RCC 7860 (cell line): Measurements from ENCODE around the gene ELAVL1.
"Not testable (repeated sequence)": the region's sequence is repeated elsewhere in the genome, so short reads cannot be mapped to it uniquely, and the experiment has no call there.

Source experiments
- DNase-seq: peaks from one replicate; pipeline ENCODE4 v3.0.0-alpha.2; 2015; ENCODE audit warnings: low spot score
- FAIRE-seq: peaks from 2 replicates; lab custom pipeline; 2012; peaks lifted over from hg19 to GRCh38; lab: Jason Lieb, UNC

Gene ELAVL1

DNA sequence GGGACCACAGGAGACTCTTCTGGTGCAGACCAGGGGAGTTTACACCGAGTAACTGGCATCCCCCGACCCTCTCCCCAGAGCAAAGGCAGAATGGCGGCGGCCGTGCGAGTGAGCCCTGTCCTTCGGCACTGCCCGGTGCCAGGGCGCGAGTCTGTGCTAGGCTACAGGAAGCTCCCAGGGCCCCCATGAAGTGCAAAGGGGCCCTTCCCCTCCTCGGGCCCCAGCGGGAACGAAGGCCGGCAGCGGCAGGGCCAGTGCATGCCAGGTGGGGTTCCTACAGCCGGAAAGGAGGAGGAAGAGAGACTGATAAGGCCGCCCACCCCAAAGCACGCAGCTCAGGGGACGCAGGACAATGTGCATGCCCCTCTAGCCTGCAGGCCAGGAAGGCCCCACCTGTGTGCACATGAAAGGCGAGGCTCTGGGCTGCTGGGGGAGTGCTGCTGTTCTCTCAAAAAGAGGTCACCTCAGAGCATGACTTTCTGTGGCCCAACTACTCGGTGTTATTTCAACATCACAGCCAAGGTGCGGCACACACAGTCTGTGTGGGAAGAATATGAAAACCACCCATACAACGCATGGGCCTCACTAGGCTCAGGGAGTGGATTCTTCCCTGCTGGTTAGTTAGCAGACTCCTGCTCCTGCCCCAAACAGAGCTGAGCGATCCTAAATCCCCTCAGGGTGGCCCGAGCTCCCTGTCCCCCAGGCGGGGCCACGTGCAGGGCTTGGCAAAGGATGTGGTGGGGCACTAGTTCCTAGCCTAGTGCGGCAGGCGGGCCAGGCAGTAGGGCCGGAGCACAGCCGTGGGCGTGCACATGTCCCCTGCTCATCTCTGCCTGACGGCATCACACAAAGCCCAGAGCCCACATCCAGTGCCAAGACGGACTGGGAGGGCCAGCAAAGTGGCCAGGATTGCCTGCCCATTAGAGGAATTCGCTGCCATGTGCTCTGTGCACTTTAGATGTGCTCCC is 33.6 kb downstream of the ELAVL1 start:
- FAIRE-seq (no peak), DNase-seq (no peak)

DNA sequence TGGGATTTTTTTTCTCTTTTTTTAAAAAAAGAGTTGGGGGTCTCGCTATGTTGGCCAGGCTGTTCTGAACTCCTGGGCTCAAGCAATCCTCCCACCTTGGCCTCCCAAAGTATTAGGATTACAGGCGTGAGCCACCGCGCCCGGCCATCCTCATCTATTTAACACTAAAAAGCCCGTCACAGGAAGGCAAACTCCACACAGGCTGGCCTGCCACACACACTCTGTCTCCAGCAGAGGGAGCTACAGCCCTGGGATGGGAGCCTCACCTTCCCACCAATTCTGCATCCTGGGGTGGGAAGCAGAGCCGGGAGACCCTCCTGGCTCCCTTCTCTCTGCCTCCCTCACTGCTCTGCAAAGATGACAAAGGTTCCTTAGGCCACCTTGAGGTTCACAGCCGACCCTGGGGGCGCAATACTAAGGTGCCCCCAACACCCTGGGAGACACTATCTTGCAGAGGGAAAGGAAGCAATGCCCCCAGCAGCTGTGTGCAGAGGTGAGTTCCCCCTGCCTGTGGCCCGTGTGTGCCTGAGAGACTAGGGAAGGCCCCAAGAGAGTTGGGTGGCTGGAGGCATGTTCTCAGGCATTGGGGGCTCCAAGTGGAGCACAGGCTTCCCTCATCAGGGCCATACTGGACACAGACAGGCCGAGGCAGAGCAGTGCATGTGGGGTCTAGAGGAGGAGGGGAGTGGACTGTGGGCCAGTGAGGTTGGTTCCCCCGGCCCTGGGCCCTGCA is 34.6 kb downstream of the ELAVL1 start:
- no peak for FAIRE-seq

DNA sequence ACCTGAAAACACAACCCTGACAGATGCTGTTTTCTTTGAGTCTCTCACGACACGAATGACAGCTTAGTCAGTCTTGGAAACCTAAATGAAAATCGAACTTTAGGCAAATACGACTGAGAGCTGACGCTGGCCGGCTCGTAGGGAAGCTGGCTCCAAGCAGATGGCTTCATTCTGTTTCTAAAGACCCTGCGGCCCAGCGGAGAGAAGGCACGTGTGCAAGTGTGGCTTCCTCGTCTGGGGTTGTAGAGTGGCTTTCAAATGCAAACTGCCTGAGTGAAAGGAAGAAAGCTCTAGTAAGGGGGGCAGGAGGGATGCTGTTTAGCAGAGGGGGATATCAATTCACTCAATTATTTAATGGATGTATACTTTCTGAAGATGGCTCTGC is 35.9 kb downstream of the ELAVL1 start:
- DNase-seq: no peak
- FAIRE-seq: no peak

More for the DNA sequence above, 34.6 kb downstream of the ELAVL1 start:
- peak; percentile 21 for DNase-seq

DNA sequence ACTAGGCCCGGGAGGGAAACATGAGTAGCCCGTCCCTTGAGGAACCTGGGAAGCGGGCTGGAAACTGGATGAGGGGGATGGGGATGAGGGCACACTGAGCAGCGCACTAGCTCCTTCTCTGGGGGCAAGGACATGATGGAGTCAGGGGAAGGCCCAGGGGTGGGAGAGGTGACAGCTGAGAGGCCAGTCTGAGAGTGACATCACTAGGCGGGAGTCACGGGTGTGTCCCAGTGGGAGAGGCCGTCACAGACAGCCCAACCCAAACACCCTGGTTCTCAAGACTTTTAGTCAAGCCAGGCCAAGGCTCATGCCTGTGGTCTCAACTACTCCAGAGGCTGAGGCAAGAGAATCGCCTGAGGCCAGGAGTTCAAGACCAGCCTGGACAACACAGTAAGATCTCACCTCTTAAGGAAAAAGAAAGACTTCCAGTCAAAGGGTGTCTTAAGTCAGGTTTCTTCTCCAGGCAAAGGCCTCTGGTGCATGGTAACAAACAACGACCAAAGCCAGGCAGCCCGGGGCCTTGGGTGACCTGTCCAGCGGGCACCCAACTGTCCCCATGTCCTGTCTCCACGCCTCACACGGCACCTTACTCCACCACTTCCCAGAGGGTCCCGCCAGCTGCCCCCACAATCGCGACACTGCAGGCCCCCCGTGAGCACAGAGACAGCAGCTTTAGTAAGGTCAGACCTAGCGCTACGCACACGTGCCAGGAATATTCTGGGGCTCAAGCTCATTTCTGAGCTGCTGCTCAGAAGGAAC is 36.5 kb downstream of the ELAVL1 start:
- FAIRE-seq: no peak
- DNase-seq: no peak

DNA sequence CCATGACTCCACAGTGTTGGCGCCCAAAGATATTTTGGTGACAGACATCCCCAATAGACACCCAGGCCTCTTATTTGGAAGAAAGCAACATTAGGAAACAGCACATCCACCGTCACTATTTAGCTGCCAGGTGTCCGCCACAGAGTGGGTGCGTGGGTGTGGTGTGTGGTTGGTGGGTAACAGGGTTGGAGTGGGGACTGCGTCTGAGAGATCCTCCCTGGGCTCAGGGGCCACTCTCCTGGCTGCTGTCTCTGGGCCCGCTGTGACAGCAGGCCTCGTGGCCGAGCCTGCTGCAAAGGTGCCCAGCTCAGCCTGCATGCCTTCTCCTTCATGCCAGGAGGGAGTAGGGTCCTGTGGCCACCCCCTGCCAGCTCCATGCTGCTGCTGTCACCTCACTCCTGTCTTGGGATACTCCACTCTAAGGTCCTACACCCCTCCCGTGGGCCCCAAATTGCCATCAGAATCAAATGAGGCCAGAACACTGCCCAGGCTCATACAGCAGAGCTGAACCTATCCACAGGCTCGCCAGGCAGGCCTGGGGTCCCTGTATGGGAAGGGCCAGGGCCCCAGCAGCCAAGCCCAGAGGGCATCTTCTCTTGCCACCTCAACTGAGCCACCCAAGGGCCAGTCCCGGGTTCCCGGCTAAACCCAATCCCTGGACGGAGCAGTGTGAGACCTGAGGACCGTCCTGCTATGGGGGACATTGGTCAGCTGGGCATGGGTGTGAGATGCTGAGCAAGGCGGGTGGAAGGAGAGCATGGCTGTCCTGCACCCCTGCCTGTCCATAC is 37.2 kb downstream of the ELAVL1 start:
- DNase-seq (no peak), FAIRE-seq (no peak)

DNA sequence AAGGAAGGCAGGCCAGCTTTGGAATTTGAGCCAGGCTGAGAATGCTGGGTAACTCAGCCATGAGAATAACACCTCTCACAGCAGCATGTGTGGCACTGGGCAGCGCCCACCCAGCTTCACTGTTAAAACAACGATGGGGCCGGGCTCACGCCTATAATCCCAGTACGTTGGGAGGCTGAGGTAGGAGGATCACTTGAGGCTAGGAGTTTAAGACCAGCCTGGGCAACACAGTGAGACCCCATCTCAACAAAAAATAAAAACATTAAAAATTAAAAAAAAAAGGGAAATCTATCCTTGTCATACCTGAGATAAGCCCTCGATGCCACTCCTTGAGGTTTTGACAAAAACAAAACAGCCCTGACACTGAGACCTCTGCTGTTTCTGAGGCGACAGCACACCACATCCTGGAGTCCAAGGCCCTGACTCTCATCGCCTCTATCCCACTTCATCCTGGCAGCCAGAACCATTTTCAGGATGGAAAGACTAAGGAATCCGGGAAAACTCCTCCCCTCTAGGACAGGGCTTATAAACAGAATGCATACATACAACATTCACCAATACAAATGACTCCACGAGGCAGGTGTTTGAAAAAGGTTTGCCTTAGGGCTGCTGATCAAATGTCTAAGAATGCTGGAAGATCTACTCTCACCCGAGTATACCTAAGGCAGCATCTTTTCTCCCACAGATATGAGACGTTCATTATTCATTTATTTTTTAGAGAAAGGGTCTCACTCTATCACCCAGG is 39.3 kb downstream of the ELAVL1 start:
- FAIRE-seq (no peak), DNase-seq (no peak)

DNA sequence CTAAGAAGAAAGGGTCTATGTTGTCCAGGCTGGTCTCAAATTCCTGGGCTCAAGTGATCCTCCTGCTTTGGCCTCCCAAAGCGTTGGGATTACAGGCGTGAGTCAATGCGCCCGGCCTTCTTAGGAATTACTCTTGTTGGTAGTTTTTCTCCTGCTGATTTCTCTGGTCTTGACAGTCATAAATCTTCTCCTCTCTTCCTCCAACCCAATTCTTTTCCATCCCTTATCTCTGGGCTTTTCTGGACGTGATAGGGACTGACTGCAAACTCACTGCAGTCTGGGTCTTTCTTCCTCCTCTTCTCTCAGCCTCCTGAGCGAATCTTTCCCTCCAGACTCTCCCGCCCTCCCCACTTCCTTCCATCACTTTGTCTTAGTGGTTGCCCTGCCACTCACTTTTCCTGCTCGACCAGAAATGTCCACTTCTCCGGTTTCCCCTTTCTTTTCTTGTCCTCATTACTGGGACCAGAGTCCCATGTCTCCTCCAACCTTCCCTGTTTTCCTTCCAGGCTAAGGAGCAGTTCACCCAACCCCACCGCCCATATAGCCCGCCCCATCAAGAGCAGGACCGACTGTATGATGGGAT is 40.1 kb downstream of the ELAVL1 start:
- DNase-seq (no peak), FAIRE-seq (no peak)

DNA sequence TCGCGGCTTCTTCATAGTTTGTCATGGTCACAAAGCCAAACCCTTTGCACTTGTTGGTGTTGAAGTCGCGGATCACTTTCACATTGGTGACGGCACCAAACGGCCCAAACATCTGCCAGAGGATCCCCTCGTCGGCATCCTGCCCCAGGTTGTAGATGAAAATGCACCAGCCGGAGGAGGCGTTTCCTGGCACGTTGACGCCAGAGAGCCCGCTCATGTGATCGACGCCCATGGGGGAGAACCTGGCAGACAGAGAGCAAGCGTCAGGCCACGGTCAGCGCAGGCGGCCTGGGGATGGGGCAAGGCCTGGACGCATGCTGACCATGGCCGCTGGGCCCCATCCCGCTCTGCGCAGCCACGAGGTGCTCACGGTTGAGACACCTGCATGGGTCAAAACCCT is 41.9 kb downstream of the ELAVL1 start:
- DNase-seq: no peak
- FAIRE-seq: no peak

DNA sequence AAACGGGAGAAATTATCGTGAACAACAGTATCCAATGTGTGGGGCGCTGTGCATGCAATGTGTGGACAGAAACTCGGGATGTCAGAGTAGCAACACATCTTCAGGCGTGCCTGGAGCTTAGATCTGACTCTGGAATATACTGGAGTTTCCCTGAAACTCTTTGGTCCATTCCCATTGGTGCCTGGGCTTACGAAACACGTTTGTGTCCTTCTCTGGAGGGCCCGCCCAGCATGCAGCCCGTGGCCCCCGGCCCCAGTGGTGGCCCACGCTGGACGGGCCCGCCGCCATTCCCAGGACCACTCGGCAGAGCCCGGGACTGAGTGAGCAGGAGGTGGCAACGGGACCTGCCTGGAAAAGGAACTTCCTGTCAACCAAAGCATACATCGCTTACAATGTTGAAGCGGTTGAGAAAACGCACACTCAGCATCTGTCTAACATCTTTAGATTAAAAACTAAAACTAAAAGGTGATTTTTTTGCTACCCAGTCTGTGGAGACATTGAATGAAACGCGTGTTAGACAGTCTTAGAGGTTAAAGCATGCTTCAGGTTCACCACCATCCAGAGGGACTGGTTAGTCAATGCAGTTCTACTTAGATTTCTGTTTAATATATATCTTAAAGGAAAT is 42.7 kb downstream of the ELAVL1 start:
- FAIRE-seq (no peak), DNase-seq (no peak)

DNA sequence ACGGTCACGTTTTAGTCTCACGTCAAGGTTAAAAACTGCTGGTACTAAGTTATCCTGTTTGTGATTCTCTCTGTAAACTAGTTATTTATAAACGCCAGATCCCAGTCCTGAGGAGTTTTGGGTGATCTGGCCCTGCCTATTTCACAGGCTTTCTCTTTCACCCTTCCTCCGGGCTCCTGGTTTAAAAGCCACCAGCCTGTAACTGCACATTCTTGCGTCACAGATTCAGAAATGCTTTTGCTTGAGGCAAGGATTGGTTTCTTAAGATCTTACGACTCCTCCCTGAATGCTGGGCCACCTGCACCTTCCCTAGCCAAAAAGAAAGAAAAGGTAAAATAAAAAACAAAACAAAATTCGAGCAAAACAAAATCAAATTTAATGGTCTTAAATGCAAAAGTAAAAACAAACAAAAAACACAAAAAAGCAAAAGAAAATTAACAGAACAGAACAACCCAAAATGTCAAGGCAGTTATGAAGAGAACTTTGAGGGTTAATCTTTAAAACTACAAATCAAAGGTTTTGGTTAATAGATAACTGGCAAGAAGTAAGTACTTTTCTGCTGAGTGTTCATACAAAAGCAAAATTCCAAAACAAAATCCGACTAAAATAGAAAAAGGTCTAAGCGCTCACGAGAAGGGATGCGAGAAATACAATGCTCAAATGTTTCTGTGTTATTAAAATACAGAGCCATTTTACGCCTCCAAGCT is 43.4 kb downstream of the ELAVL1 start:
- DNase-seq (no peak), FAIRE-seq (no peak)

DNA sequence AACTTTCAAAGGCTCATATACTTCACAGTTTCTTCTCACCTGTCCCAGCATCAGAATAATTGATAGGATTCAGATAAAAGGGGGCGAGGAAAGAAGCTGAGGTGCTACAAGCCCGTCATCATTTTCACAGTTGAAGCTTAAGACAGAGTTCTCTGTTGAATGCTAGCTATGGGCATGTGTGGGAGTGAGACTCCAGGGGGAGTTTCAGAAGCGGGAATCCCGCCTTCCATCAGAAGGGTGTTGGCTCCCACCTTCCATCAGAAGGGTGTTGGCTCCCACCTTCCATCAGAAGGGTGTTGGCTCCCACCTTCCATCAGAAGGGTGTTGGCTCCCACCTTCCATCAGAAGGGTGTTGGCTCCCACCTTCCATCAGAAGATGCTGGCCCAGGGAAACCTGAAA is 44.4 kb downstream of the ELAVL1 start:
- not testable (repeated sequence) for FAIRE-seq, DNase-seq

DNA sequence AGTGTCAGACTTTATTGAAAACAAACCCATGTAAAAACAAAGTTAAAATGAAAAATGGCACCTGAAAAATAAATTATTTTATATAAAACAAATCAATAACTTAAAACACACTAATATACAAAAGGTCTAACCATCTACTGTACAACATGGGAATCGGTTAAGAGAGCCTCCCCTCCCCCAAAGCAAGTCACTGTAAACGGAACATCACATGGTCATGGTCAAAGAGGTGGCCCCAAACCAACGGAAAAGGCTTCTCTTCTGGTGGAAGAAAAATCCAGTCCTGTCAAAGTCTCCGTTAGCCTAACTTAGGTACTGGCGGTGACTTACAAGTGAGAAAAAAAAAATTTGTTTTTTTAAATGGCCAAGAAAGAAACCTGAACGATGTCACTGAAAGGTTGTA is 46.2 kb downstream of the ELAVL1 start:
- FAIRE-seq: no peak
- no peak for DNase-seq

DNA sequence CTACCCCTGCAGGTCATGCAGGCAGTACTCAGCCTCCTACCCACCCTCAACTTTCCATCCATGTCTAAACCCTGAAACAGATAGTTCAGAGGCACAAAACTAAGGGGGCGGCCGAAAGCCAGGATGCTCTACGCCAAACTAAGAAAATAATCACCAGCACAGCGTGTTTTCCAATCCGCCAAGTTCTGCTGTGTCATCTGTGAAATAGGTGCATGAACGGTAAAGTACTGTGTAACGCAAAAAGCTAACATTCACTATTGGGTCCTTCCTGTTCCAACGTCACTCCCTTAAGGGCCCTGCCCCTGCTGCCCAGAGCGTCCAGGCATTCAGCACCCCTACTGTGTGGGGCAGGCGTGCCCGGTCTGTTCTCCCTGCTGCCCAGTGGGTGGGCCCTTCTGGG is 49.7 kb downstream of the ELAVL1 start:
- no peak for DNase-seq
- no peak for FAIRE-seq

DNA sequence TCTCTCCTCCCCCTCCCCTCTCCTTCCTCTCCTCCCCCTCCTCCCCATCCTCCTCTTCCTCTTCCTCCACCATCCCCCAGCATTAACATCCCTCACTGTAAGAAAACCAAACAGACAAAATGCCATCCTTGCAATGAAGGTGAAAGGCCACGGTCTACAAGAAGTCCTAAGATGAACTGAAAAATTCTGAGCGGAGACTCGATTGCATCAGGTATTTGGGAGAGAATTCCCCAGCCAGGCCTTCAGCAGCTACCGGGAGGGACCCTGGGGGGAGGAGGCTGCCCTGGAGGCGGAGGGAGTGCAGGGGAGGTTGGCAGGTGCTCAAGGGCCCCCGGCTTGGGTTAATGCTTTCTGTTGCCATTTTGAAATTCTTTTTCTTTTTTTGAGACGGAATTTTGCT is 51.9 kb downstream of the ELAVL1 start:
- FAIRE-seq: no peak

DNA sequence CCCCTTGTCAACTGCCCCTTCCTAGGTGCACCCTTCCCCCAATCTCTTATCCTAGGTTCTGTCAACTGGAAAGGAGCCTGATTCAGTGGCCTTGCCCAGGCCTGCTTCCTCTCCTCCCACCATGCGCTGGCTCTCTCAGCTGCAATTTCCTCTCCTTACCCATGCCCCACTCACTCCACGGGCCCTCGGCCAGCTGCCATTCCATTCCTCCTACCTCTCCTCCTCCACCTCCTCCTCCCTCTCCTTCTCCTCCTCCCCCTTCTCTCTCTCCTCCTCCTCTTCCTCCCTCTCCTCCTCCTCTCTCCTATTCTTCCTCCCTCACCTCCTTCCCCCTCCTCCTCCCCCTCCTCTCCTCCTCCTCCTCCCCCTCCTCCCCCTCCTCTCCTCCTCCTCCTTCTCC is 52.4 kb downstream of the ELAVL1 start:
- DNase-seq (no peak), FAIRE-seq (no peak)

More for the DNA sequence above, 51.9 kb downstream of the ELAVL1 start:
- no peak for DNase-seq

DNA sequence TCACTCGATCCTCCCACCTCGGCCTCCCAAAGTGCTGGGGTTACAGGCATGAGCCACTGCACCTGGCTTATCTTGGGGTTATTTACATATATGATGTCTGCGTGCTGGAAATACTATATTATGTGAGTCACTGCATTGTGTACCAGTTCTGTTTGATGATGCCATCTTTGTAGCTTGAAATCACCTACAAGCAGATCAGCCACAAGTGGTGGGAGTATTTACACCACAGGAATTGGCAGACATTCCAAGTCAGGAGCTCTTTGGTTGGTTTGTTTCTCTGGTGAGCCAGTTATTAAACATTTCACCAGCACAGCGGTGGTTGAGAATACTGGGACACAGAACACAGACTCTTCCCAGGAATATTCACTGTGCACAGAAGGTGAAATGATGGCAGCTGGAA is 57.5 kb downstream of the ELAVL1 start:
- FAIRE-seq: no peak
- peak; percentile 35 for DNase-seq

DNA sequence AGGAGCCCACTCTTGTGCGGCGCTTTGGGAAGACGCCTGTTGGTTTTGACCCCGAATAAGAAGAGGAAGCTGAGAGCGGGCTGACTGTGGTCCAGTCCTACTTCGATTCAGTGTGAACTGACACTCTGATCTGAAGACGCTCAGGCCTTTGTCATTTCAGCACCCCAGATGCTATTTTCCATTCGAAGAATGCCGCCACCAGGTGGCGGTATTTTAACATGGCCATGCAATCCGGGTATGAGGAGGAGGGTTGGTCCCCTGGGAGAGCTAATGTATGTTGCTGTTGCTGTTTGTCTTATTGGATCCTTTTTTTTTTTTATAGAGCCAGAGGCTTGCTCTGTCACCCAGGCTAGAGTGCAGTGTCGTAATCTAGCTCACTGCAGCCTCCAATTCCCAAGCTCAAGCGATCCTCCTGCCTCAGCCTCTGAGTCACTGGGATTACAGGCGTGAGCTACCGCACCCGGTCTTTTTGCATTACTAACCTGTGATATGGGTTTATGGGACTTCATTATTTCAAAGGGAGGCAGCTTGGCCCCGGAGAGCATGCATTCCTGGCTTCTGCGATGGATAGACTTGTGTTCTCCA is 61.2 kb downstream of the ELAVL1 start:
- FAIRE-seq: peak; percentile 40
- peak; percentile 52 for DNase-seq
